GM19351 (cell line): Measurements from ENCODE around the gene MAGIX.

Experiments used
- ATAC-seq: cut with Tn5 transposase; IDR thresholded peaks from one replicate; pipeline ENCODE4 v1.9.1; 2021; ENCODE audit warnings: mild to moderate bottlenecking, moderate library complexity; ENCODE audit not compliant: unreplicated experiment

MAGIX gene

GRCh38 chrX:49204017-49204416 lies 41.5 kb downstream of the MAGIX start:
- ATAC-seq, result no peak

- ATAC-seq, result no peak
These were observed 42.2 kb downstream of the MAGIX start for GRCh38 chrX:49204709-49205108.

GRCh38 chrX:49205443-49205842 lies 42.9 kb downstream of the MAGIX start:
- no peak for ATAC-seq

GRCh38 chrX:49206543-49206942 lies 44.0 kb downstream of the MAGIX start:
- ATAC-seq, result no peak

GRCh38 chrX:49208399-49208798 lies 45.8 kb downstream of the MAGIX start:
- ATAC-seq, result no peak

- ATAC-seq, result no peak
These were observed 47.1 kb downstream of the MAGIX start for GRCh38 chrX:49209434-49210251.

GRCh38 chrX:49210406-49210805 lies 47.8 kb downstream of the MAGIX start:
- no peak for ATAC-seq

- no peak for ATAC-seq
These were observed 48.5 kb downstream of the MAGIX start for GRCh38 chrX:49211074-49211473.

- ATAC-seq, result no peak
These were observed 49.7 kb downstream of the MAGIX start for GRCh38 chrX:49212209-49212608.

- ATAC-seq, result no peak
These were observed 50.3 kb downstream of the MAGIX start for GRCh38 chrX:49212861-49213260.

- ATAC-seq, result no peak
These were observed 51.9 kb downstream of the MAGIX start for GRCh38 chrX:49214416-49214815.

GRCh38 chrX:49214996-49215526 lies 52.5 kb downstream of the MAGIX start:
- no peak for ATAC-seq
